WTC11 (cell line): ENCODE data around the gene MOB3B. TPM values are rescaled to one million over a fixed set of nuclear protein-coding genes. Genes with fewer than 3 reads are reported as not detected.

Experiments used
- ATAC-seq: fragments of 200-7000 bp; cut with Tn5 transposase; 2 replicates; pipeline ENCODE4 v1.10.0; 2021; ENCODE audit warnings: mild to moderate bottlenecking, moderate library complexity
- CTCF ChIA-PET: fragments of 300-600 bp; sonication (Branson Sonifier 250); formaldehyde crosslinking; loops from one replicate; lab custom pipeline; 2021; ENCODE audit warnings: antibody characterized with exemption; lab: Charles Lee
- POLR2A ChIA-PET: fragments of 350-600 bp; sonication (Branson Sonifier 250); formaldehyde crosslinking; loops from one replicate; lab custom pipeline; 2021; ENCODE audit warnings: antibody characterized with exemption; lab: Charles Lee
- DNase-seq: peaks from one replicate; pipeline ENCODE4 v3.0.0; 2021; ENCODE audit warnings: low spot score
- H3K27ac Mint-ChIP-seq: 2 replicates; pipeline ENCODE4 v1.8.0; 2021; ENCODE audit warnings: mixed read lengths
- H3K27me3 Mint-ChIP-seq: 2 replicates; pipeline ENCODE4 v1.8.0; 2021; ENCODE audit warnings: low read depth, mild to moderate bottlenecking, moderate library complexity, mixed read lengths
- H3K36me3 Mint-ChIP-seq: 2 replicates; pipeline ENCODE4 v1.8.0; 2021; ENCODE audit warnings: mixed read lengths
- H3K4me1 Mint-ChIP-seq: 2 replicates; pipeline ENCODE4 v1.8.0; 2022; ENCODE audit warnings: mixed read lengths
- H3K4me3 Mint-ChIP-seq: 2 replicates; pipeline ENCODE4 v1.8.0; 2021; ENCODE audit warnings: mild to moderate bottlenecking, moderate library complexity, mixed read lengths
- H3K9me3 Mint-ChIP-seq: 2 replicates; pipeline ENCODE4 v1.8.0; 2021; ENCODE audit warnings: mixed read lengths
- CBFB ChIP-seq: sonication (generic); formaldehyde crosslinking; IDR thresholded peaks from 2 replicates; pipeline ENCODE4 v1.8.1; 2022; ENCODE audit warnings: mild to moderate bottlenecking, low read depth, missing genetic modification reagents
- EMX1 ChIP-seq: fragments of 250-450 bp; sonication (Bioruptor Pico); IDR thresholded peaks from 2 replicates; pipeline ENCODE4 v1.8.0; 2021; ENCODE audit warnings: mild to moderate bottlenecking
- ESRRA ChIP-seq: sonication (generic); formaldehyde crosslinking; IDR thresholded peaks from 2 replicates; pipeline ENCODE4 v1.8.1; 2022; ENCODE audit warnings: mild to moderate bottlenecking, missing genetic modification reagents, borderline replicate concordance
- NR1H2 ChIP-seq: sonication (generic); formaldehyde crosslinking; IDR thresholded peaks from 2 replicates; pipeline ENCODE4 v1.9.0; 2021; ENCODE audit warnings: mild to moderate bottlenecking, moderate library complexity, missing genetic modification reagents
- NR3C1 ChIP-seq: sonication (generic); formaldehyde crosslinking; conservative IDR thresholded peaks from 2 replicates; pipeline ENCODE4 v1.8.1; 2023; ENCODE audit warnings: low read depth, mild to moderate bottlenecking, missing genetic modification reagents
- TEAD4 ChIP-seq: sonication (generic); formaldehyde crosslinking; IDR thresholded peaks from 2 replicates; pipeline ENCODE4 v1.8.0; 2022; ENCODE audit warnings: mild to moderate bottlenecking, missing genetic modification reagents
- TP53 ChIP-seq: sonication (generic); formaldehyde crosslinking; IDR thresholded peaks from 2 replicates; pipeline ENCODE4 v1.8.1; 2023; ENCODE audit warnings: mild to moderate bottlenecking, missing genetic modification reagents
- ZNF263 ChIP-seq: sonication (generic); formaldehyde crosslinking; IDR thresholded peaks from 2 replicates; pipeline ENCODE4 v1.8.1; 2022; ENCODE audit warnings: low read depth, mild to moderate bottlenecking, moderate library complexity, missing genetic modification reagents
- total RNA-seq: library from RNA; stranded (reverse); gene quantifications from 3 replicates; pipeline ENCODE4 v1.2.3, GENCODE V29; 2021
- TF ChIP-seq, protein P1 (sequence below): sonication (generic); formaldehyde crosslinking; IDR thresholded peaks from 2 replicates; pipeline ENCODE4 v1.8.1; 2022; ENCODE audit warnings: mild to moderate bottlenecking, moderate library complexity, missing genetic modification reagents
- TF ChIP-seq, protein P2 (sequence below): sonication (generic); formaldehyde crosslinking; IDR thresholded peaks from 2 replicates; pipeline ENCODE4 v1.8.0; 2022; ENCODE audit warnings: mild to moderate bottlenecking, missing genetic modification reagents
- TF ChIP-seq, protein P3 (sequence below): sonication (generic); formaldehyde crosslinking; IDR thresholded peaks from 2 replicates; pipeline ENCODE4 v1.8.0; 2022; ENCODE audit warnings: mild to moderate bottlenecking, missing genetic modification reagents
- TF ChIP-seq, protein P4 (sequence below): sonication (generic); formaldehyde crosslinking; IDR thresholded peaks from 2 replicates; pipeline ENCODE4 v1.8.0; 2022; ENCODE audit warnings: mild to moderate bottlenecking, missing genetic modification reagents
- TF ChIP-seq, protein P5 (sequence below): sonication (generic); formaldehyde crosslinking; IDR thresholded peaks from 2 replicates; pipeline ENCODE4 v1.8.1; 2023; ENCODE audit warnings: mild to moderate bottlenecking, moderate library complexity, missing genetic modification reagents
- TF ChIP-seq, protein P6 (sequence below): sonication (generic); formaldehyde crosslinking; IDR thresholded peaks from 2 replicates; pipeline ENCODE4 v1.8.0; 2023; ENCODE audit warnings: missing genetic modification reagents
- TF ChIP-seq, protein P7 (sequence below): sonication (generic); formaldehyde crosslinking; IDR thresholded peaks from 2 replicates; pipeline ENCODE4 v1.8.0; 2023; ENCODE audit warnings: mild to moderate bottlenecking, missing genetic modification reagents
- TF ChIP-seq, protein P8 (sequence below): sonication (generic); formaldehyde crosslinking; IDR thresholded peaks from 2 replicates; pipeline ENCODE4 v1.8.0; 2022; ENCODE audit warnings: missing genetic modification reagents

The MOB3B gene
- total RNA-seq, 1 experiment from 2014 or later = 25.1 TPM

DNA sequence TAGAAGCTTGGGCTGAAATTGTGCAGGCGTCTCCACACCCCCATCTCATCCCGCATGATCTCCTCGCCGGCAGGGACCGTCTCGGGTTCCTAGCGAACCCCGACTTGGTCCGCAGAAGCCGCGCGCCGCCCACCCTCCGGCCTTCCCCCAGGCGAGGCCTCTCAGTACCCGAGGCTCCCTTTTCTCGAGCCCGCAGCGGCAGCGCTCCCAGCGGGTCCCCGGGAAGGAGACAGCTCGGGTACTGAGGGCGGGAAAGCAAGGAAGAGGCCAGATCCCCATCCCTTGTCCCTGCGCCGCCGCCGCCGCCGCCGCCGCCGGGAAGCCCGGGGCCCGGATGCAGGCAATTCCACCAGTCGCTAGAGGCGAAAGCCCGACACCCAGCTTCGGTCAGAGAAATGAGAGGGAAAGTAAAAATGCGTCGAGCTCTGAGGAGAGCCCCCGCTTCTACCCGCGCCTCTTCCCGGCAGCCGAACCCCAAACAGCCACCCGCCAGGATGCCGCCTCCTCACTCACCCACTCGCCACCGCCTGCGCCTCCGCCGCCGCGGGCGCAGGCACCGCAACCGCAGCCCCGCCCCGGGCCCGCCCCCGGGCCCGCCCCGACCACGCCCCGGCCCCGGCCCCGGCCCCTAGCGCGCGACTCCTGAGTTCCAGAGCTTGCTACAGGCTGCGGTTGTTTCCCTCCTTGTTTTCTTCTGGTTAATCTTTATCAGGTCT lies 43.5 kb upstream of the MOB3B start, which contains the start of gene C9orf72:
TSS of gene C9orf72 (minus strand) at position 564 of the 716 bp plus-strand sequence. CDS start 6,361 bp downstream, outside the sequence.
- CTCF ChIA-PET = interaction anchor here (0.6 kb wide), 1 partner anchor 29 kb away, joined by 3 read pairs; no protein-coding TSS in a partner anchor
- H3K27ac Mint-ChIP-seq = peak within 1 kb of the TSS; percentile 100
- DNase-seq (peak; percentile 75), ATAC-seq (peak; percentile 81)
- peaks cover 18% of the 10 kb centered on the region for H3K27me3 Mint-ChIP-seq
- peak within 1 kb of the TSS; percentile 96 for H3K4me3 Mint-ChIP-seq
- H3K36me3 Mint-ChIP-seq = peaks cover 6% of the 10 kb centered on the region
- POLR2A ChIA-PET = interaction anchor here (0.6 kb wide), 1 partner anchor 12 kb away, joined by 3 read pairs; no protein-coding TSS in a partner anchor
- H3K9me3 Mint-ChIP-seq = peaks cover 7% of the 10 kb centered on the region
- TF ChIP-seq CBFB (CRISPR knock-in tag) (0 out of 2 replicates have a peak, but pooled peaks have one; percentile 1), ESRRA (CRISPR knock-in tag) (no peak), EMX1 (CRISPR knock-in tag) (no peak), TEAD4 (CRISPR knock-in tag) (no peak), TP53 (CRISPR knock-in tag) (0 out of 2 replicates have a peak, but pooled peaks have one; percentile 32)
- TF ChIP-seq, protein P1, sequence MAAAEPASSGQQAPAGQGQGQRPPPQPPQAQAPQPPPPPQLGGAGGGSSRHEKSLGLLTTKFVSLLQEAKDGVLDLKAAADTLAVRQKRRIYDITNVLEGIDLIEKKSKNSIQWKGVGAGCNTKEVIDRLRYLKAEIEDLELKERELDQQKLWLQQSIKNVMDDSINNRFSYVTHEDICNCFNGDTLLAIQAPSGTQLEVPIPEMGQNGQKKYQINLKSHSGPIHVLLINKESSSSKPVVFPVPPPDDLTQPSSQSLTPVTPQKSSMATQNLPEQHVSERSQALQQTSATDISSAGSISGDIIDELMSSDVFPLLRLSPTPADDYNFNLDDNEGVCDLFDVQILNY = peak; percentile 44; the same call in 1 of the 2 replicates
- TF ChIP-seq, protein P2, sequence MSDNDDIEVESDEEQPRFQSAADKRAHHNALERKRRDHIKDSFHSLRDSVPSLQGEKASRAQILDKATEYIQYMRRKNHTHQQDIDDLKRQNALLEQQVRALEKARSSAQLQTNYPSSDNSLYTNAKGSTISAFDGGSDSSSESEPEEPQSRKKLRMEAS (CRISPR knock-in tag) = peak; percentile 15; the same call in 1 of the 2 replicates
- TF ChIP-seq, protein P3, sequence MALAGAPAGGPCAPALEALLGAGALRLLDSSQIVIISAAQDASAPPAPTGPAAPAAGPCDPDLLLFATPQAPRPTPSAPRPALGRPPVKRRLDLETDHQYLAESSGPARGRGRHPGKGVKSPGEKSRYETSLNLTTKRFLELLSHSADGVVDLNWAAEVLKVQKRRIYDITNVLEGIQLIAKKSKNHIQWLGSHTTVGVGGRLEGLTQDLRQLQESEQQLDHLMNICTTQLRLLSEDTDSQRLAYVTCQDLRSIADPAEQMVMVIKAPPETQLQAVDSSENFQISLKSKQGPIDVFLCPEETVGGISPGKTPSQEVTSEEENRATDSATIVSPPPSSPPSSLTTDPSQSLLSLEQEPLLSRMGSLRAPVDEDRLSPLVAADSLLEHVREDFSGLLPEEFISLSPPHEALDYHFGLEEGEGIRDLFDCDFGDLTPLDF (CRISPR knock-in tag) = no peak
- TF ChIP-seq, protein P4, sequence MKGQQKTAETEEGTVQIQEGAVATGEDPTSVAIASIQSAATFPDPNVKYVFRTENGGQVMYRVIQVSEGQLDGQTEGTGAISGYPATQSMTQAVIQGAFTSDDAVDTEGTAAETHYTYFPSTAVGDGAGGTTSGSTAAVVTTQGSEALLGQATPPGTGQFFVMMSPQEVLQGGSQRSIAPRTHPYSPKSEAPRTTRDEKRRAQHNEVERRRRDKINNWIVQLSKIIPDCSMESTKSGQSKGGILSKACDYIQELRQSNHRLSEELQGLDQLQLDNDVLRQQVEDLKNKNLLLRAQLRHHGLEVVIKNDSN (CRISPR knock-in tag) = 0 out of 2 replicates have a peak, but pooled peaks have one; percentile 25
- TF ChIP-seq, protein P5, sequence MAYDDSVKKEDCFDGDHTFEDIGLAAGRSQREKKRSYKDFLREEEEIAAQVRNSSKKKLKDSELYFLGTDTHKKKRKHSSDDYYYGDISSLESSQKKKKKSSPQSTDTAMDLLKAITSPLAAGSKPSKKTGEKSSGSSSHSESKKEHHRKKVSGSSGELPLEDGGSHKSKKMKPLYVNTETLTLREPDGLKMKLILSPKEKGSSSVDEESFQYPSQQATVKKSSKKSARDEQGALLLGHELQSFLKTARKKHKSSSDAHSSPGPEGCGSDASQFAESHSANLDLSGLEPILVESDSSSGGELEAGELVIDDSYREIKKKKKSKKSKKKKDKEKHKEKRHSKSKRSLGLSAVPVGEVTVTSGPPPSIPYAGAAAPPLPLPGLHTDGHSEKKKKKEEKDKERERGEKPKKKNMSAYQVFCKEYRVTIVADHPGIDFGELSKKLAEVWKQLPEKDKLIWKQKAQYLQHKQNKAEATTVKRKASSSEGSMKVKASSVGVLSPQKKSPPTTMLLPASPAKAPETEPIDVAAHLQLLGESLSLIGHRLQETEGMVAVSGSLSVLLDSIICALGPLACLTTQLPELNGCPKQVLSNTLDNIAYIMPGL (CRISPR knock-in tag) = peak; percentile 48; the same call in 1 of the 2 replicates
- H3K4me1 Mint-ChIP-seq = peaks cover 27% of the 10 kb centered on the region

DNA sequence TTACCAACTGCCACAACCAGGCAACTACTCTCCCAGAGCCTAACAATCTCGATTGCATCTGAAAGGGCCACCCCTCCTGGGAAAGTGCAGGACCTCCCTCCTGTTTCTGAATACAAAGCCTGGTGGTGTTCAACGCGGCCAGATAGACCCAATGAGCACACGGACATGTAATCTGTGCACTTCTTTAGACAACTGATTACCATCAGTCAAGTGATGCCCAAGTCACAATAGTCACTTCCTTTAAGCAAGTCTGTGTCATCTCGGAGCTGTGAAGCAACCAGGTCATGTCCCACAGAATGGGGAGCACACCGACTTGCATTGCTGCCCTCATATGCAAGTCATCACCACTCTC lies 42.9 kb upstream of the MOB3B start:
- H3K36me3 Mint-ChIP-seq = 0 out of 2 replicates have a peak, but pooled peaks cover 4% of the 10 kb centered on the region
- TF ChIP-seq, protein P6, sequence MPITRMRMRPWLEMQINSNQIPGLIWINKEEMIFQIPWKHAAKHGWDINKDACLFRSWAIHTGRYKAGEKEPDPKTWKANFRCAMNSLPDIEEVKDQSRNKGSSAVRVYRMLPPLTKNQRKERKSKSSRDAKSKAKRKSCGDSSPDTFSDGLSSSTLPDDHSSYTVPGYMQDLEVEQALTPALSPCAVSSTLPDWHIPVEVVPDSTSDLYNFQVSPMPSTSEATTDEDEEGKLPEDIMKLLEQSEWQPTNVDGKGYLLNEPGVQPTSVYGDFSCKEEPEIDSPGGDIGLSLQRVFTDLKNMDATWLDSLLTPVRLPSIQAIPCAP (CRISPR knock-in tag) = no peak
- no peak for TF ChIP-seq NR3C1 (CRISPR knock-in tag)
- TF ChIP-seq, all 79 proteins: peak for 0
- ChIA-PET CTCF (no interaction called here), POLR2A (no interaction called here)
- Mint-ChIP-seq H3K4me1 (peaks cover 27% of the 10 kb centered on the region), H3K9me3 (peaks cover 4% of the 10 kb centered on the region), H3K27me3 (peaks cover 18% of the 10 kb centered on the region), H3K4me3 (peak overlapping the region; percentile 96), H3K27ac (peak overlapping the region; percentile 94)
- DNase-seq (no peak), ATAC-seq (peak; percentile 12)

DNA sequence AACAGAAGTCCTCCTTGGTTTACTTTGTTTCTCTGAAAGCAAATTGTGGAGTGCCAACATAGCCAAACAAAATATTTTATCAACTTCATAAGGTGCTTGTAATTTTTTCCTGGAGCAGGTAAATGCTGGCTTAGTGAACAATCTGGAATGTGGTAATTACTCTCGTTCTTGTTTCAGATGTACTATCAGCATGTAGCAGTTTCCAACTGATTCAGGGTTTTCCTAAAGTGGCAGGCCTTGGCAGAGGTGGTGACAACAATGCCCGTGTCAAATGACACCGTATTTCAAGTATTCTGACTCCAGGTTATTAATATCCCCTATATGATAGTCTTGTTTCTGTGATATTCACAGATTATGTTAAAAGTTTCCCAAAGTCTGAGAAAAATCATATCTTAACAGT lies 42.4 kb upstream of the MOB3B start:
- no peak for DNase-seq
- no peak for ATAC-seq
- H3K27ac Mint-ChIP-seq = peak overlapping the region; percentile 94; the same call in 1 of the 2 replicates
- peak overlapping the region; percentile 96 for H3K4me3 Mint-ChIP-seq
- H3K36me3 Mint-ChIP-seq = 0 out of 2 replicates have a peak, but pooled peaks cover 4% of the 10 kb centered on the region
- H3K27me3 Mint-ChIP-seq = peaks cover 18% of the 10 kb centered on the region
- H3K9me3 Mint-ChIP-seq = peaks cover 4% of the 10 kb centered on the region
- peaks cover 27% of the 10 kb centered on the region for H3K4me1 Mint-ChIP-seq
- POLR2A ChIA-PET = no interaction called here
- TF ChIP-seq ZNF263 (CRISPR knock-in tag) = no peak
- TF ChIP-seq NR1H2 (CRISPR knock-in tag) = no peak
- TF ChIP-seq, protein P7, sequence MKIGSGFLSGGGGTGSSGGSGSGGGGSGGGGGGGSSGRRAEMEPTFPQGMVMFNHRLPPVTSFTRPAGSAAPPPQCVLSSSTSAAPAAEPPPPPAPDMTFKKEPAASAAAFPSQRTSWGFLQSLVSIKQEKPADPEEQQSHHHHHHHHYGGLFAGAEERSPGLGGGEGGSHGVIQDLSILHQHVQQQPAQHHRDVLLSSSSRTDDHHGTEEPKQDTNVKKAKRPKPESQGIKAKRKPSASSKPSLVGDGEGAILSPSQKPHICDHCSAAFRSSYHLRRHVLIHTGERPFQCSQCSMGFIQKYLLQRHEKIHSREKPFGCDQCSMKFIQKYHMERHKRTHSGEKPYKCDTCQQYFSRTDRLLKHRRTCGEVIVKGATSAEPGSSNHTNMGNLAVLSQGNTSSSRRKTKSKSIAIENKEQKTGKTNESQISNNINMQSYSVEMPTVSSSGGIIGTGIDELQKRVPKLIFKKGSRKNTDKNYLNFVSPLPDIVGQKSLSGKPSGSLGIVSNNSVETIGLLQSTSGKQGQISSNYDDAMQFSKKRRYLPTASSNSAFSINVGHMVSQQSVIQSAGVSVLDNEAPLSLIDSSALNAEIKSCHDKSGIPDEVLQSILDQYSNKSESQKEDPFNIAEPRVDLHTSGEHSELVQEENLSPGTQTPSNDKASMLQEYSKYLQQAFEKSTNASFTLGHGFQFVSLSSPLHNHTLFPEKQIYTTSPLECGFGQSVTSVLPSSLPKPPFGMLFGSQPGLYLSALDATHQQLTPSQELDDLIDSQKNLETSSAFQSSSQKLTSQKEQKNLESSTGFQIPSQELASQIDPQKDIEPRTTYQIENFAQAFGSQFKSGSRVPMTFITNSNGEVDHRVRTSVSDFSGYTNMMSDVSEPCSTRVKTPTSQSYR (CRISPR knock-in tag) = no peak
- TF ChIP-seq, protein P8, sequence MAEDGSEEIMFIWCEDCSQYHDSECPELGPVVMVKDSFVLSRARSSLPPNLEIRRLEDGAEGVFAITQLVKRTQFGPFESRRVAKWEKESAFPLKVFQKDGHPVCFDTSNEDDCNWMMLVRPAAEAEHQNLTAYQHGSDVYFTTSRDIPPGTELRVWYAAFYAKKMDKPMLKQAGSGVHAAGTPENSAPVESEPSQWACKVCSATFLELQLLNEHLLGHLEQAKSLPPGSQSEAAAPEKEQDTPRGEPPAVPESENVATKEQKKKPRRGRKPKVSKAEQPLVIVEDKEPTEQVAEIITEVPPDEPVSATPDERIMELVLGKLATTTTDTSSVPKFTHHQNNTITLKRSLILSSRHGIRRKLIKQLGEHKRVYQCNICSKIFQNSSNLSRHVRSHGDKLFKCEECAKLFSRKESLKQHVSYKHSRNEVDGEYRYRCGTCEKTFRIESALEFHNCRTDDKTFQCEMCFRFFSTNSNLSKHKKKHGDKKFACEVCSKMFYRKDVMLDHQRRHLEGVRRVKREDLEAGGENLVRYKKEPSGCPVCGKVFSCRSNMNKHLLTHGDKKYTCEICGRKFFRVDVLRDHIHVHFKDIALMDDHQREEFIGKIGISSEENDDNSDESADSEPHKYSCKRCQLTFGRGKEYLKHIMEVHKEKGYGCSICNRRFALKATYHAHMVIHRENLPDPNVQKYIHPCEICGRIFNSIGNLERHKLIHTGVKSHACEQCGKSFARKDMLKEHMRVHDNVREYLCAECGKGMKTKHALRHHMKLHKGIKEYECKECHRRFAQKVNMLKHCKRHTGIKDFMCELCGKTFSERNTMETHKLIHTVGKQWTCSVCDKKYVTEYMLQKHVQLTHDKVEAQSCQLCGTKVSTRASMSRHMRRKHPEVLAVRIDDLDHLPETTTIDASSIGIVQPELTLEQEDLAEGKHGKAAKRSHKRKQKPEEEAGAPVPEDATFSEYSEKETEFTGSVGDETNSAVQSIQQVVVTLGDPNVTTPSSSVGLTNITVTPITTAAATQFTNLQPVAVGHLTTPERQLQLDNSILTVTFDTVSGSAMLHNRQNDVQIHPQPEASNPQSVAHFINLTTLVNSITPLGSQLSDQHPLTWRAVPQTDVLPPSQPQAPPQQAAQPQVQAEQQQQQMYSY (CRISPR knock-in tag) = no peak
- CTCF ChIA-PET = no interaction called here
